AG04449 (cell line): ENCODE data around the gene MXRA7.

ENCODE experiments used
- CTCF ChIA-PET: fragments of 350-600 bp; formaldehyde crosslinking; extraction: SDS; loops from one replicate; lab custom pipeline; 2021; ENCODE audit warnings: antibody characterized with exemption; lab: Yijun Ruan, JAX
- POLR2A ChIA-PET: fragments of 400-600, 350-600 bp; formaldehyde crosslinking; extraction: SDS; loops from one replicate; lab custom pipeline; 2020; ENCODE audit warnings: antibody characterized with exemption, inconsistent platforms; lab: Yijun Ruan, JAX
- DNase-seq: peaks from one replicate; pipeline ENCODE4 v3.0.0-alpha.2; 2010; ENCODE audit warnings: low read depth, low spot score
- H3K4me3 ChIP-seq: 2 replicates; pipeline ENCODE4 v1.5.1; 2011; ENCODE audit warnings: low read depth, mild to moderate bottlenecking, control low read depth, low read length
- CTCF ChIP-seq: IDR thresholded peaks from one replicate; pipeline ENCODE4 v1.5.1; 2011; ENCODE audit warnings: mild to moderate bottlenecking, moderate library complexity, low read length, control low read depth, inconsistent platforms; ENCODE audit not compliant: insufficient read depth; ENCODE audit errors: missing control alignments

The MXRA7 gene

GRCh38 chr17:76644995-76645394, 65.8 kb downstream of the MXRA7 start:
- CTCF ChIA-PET, result interaction anchor here (2.1 kb wide), 1 partner anchor 21 kb away, joined by 6 read pairs; no protein-coding TSS in a partner anchor
- no peak for TF ChIP-seq CTCF

DNA sequence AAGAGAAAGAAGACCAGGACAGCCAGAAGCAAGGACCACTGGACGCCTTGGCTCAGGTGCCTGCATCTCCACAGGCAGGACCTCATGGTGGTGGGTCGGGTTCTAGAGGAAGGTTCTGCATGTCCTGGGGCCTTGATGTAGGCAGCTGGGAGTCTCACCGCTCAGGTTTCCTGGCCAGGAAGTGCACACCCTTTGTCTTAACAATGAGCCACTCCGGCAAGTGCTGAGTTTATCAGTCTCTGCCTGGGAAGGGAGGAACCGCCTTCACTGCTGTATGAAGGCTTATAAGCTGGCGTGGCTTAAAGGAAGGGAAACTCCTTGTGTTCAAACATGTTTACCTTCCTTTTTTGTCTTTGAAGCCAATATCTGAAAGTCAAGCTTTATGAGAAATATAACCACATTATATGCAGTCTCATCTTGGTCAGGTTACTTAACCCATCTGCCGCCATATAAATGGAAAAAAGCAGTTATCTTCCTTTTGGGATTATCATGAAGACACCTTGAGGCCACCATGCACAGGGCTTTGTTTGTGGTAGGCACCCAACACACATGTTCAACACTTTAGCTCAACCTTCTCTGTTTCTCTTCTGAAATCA, 67.1 kb downstream of the MXRA7 start, which contains the start of gene ST6GALNAC1:
TSS of gene ST6GALNAC1 (minus strand) at position 205 of the 596 bp plus-strand sequence. CDS start at position 86, 119 bp downstream.
- no peak for TF ChIP-seq CTCF
- H3K4me3 ChIP-seq, result no peak within 1 kb of the TSS
- POLR2A ChIA-PET, result no interaction called here
- no peak for DNase-seq
- CTCF ChIA-PET, result interaction anchor here (1.0 to 2.1 kb wide), 3 partner anchors 13 to 38 kb away, joined by 3 to 6 read pairs (median 3); no protein-coding TSS in a partner anchor

More at GRCh38 chr17:76644995-76645394, 65.8 kb downstream of the MXRA7 start:
- POLR2A ChIA-PET, result no interaction called here
- no peak for DNase-seq
- no peak overlapping the region for H3K4me3 ChIP-seq

- ChIA-PET CTCF (interaction anchor here (2.1 kb wide), 1 partner anchor 19 kb away, joined by 6 read pairs; no protein-coding TSS in a partner anchor), POLR2A (no interaction called here)
- no peak for TF ChIP-seq CTCF
- H3K4me3 ChIP-seq, result no peak overlapping the region
- no peak for DNase-seq
These were observed 67.8 kb downstream of the MXRA7 start for GRCh38 chr17:76642994-76643393.

DNA sequence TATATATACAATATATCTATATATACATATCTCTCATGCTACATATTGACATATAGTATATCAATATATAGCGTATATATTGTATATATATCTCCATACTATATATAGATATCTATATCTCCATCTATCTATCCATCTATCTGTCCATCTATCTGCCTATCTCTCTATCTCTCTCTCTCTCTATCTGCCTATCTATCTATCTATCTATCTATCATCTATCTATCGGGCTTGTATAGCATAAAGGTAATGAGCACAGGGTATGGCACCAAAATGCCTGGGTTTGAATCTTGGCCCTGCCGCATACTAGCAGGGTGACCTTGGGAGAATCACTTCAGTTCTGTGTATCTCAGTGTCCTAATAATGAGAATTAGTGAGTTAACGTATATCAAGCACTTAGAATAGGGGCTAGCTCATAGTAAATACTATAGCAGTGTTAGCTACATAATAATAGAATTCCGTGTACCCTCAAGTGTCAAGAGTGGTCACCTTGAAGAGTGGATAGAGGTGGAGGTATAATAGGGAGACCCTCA, 68.7 kb downstream of the MXRA7 start:
- no peak for TF ChIP-seq CTCF
- no peak overlapping the region for H3K4me3 ChIP-seq
- ChIA-PET CTCF (no interaction called here), POLR2A (no interaction called here)
- no peak for DNase-seq

DNA sequence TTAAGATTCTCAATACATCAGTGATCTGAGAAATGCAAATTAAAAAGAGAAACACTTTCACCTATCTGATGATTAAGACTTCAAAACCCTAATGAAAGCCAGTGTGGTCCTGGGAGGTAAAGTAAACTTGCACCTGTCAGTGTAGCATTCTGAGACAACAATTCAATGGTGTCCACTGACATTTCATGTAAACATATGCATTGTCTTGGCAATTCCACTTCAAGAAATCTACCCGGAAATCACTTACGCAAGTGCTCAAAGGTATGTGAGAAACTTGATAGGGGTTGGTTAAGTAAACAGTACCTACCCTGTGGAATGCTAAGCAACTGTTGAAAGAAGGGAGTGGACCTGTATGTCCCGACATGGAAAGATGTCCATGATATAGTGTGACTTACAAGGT, 69.3 kb downstream of the MXRA7 start:
- no peak for DNase-seq
- ChIA-PET CTCF (interaction anchor here (1.0 kb wide), 1 partner anchor 90 kb away, joined by 3 read pairs; no protein-coding TSS in a partner anchor), POLR2A (no interaction called here)
- H3K4me3 ChIP-seq, result no peak overlapping the region
- no peak for TF ChIP-seq CTCF

DNA sequence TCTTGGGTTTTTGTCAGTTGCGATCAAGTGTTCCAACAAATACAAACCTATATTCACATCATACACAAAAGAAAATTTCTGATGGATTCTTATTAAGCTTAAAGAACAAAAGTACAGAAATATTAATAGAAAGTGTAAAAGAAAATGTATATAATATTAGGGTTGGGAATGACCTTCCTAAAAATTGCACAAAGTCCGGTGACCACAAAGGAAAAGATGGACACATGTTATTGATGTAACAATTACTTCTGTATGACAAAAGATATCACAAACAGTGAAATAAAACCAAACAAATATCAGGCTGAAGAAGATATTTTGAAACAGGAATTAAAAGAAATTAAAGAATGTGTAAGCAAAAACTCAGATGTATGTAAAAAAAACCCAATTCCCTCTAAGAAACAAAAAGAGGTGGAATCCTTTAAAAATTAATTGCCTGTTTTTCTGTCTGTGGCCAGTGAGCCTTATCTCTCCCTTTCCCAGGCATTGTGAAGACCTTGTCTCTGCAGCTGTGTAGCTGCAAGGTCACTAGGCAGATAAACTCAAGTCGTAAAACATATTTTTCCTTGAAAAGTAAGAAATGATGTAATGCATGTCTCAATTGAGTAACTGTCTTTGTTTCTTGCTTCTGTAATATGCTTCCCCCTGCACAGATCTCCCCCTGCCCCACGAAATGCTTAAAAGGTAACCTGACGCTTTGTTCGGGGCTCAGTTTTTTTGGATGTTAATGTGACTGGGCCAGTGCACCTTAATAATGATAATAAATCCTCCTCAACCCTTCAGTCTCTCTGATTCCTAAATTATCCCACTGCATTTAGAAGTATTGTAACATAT, 70.0 kb downstream of the MXRA7 start:
- no peak overlapping the region for H3K4me3 ChIP-seq
- TF ChIP-seq CTCF, result no peak
- DNase-seq, result no peak
- CTCF ChIA-PET, result interaction anchor here (1.0 kb wide), 1 partner anchor 89 kb away, joined by 3 read pairs; no protein-coding TSS in a partner anchor
- POLR2A ChIA-PET, result no interaction called here
